Ovary (tissue), 3 donors: Measurements from ENCODE around the gene APLNR.

Source experiments
- EP300 ChIP-seq: sonication (generic); formaldehyde crosslinking; IDR thresholded peaks from one replicate; pipeline ENCODE4 v1.6.1; 2017; ENCODE audit warnings: antibody characterized with exemption
- POLR2A ChIP-seq: fragments of 450-650 bp; IDR thresholded peaks from one replicate; pipeline ENCODE4 v1.6.1; 2017; ENCODE audit warnings: antibody characterized with exemption, mild to moderate bottlenecking, moderate library complexity
- TF ChIP-seq, protein P1 (sequence below), 3 donors: fragments of 450-650 bp in 2 of 3; fragments of 200-600 bp in 1 of 3; IDR thresholded peaks; one replicate each; pipeline versions ENCODE4 v1.5.1 to v1.8.0; 2016 to 2022; ENCODE audit warnings: antibody characterized with exemption in 3 of 3, mild to moderate bottlenecking in 1 of 3
- donor health status: DM: no; HTN: no; CAD: no.

DNA sequence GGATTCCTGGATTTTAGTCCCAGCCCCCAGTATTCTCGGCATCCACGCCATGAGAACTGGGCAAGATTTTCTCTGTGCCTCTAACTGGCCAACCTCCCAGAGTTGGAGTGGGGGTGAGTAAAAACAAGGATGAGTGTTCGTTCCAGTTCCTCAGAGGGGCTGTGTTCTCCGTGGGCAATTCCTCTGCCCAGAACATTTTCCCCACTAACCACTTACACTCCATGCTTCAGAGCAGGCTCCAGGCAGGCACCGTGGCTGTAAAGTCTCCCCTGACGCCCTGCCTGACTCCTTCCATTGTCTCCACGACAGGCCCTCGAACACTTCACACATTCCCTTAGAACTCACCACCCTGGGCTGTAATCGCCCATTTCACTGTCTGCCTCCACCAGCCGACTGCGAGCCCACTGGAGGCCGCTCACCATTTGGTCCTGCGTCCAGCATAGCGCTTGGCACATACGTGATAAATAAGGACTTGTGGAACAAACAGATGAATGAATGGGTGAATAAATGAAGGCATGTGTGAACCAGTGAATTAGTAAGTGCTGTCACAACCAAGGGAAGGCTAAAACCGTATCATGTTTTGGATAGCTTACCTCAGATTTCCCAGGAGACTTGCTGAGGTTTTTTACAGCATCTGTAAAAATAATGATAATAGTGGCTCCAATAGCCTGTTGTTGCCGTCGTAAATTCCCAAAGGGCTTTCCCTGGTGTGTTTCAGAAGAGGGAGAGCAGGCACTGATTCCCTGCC is 6.1 kb downstream of the APLNR start:
- TF ChIP-seq POLR2A (no peak), EP300 (no peak)
- TF ChIP-seq, protein P1, sequence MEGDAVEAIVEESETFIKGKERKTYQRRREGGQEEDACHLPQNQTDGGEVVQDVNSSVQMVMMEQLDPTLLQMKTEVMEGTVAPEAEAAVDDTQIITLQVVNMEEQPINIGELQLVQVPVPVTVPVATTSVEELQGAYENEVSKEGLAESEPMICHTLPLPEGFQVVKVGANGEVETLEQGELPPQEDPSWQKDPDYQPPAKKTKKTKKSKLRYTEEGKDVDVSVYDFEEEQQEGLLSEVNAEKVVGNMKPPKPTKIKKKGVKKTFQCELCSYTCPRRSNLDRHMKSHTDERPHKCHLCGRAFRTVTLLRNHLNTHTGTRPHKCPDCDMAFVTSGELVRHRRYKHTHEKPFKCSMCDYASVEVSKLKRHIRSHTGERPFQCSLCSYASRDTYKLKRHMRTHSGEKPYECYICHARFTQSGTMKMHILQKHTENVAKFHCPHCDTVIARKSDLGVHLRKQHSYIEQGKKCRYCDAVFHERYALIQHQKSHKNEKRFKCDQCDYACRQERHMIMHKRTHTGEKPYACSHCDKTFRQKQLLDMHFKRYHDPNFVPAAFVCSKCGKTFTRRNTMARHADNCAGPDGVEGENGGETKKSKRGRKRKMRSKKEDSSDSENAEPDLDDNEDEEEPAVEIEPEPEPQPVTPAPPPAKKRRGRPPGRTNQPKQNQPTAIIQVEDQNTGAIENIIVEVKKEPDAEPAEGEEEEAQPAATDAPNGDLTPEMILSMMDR (IDR thresholded peaks at IDR 0.05), result no peak
